PFSK-1 (cell line): Measurements from ENCODE around the gene RNH1.

Experiments
- POLR2AphosphoS5 ChIP-seq: IDR thresholded peaks from 2 replicates; pipeline ENCODE4 v1.6.1; 2012; ENCODE audit warnings: low read depth, mild to moderate bottlenecking, control low read depth, low read length, moderate library complexity
- REST ChIP-seq, 2 experiments: IDR thresholded peaks; 2 replicates each; pipeline versions ENCODE4 v1.6.1 to v1.8.0; 2011 to 2012; ENCODE audit warnings: low read depth in 2 of 2, low read length in 2 of 2, control low read depth in 1 of 2, inconsistent platforms in 1 of 2, mild to moderate bottlenecking in 1 of 2, moderate library complexity in 1 of 2; ENCODE audit not compliant: insufficient read depth in 1 of 2
- SIN3A ChIP-seq: IDR thresholded peaks from 2 replicates; pipeline ENCODE4 v1.6.1; 2012; ENCODE audit warnings: mild to moderate bottlenecking, low read length, moderate library complexity, borderline replicate concordance; ENCODE audit not compliant: insufficient read depth
- TAF1 ChIP-seq: IDR thresholded peaks from 2 replicates; pipeline ENCODE4 v1.6.1; 2012; ENCODE audit warnings: low read length, control low read depth, borderline replicate concordance; ENCODE audit not compliant: insufficient read depth

- no peak for TF ChIP-seq TAF1
- TF ChIP-seq POLR2AphosphoS5: no peak
- TF ChIP-seq REST (IDR thresholded peaks at IDR 0.05; ENCODE audit: insufficient read depth in 1 of 2, low read depth in 2 of 2, low read length in 2 of 2): no peak
- no peak for TF ChIP-seq SIN3A
Measured at GRCh38 chr11:536841-537621, 30.0 kb upstream of the RNH1 start, which contains the start of gene LRRC56.
